Endodermal cell (in vitro differentiated cells): ENCODE measurements around the gene COL5A1. TPM values are rescaled to one million over a fixed set of nuclear protein-coding genes. Genes with fewer than 3 reads are reported as not detected.
"Not testable (repeated sequence)": the region's sequence is repeated elsewhere in the genome, so short reads cannot be mapped to it uniquely, and the experiment has no call there.

Source experiments
- DNase-seq: peaks from one replicate; pipeline ENCODE4 v3.0.0-alpha.2; 2017
- H3K27ac ChIP-seq: 2 replicates; pipeline ENCODE4 v1.5.1; 2013; ENCODE audit warnings: mild to moderate bottlenecking, low read depth, low read length, moderate library complexity
- H3K27me3 ChIP-seq: 2 replicates; pipeline ENCODE4 v1.6.1; 2013; ENCODE audit warnings: mild to moderate bottlenecking, low read length, moderate library complexity; ENCODE audit not compliant: insufficient read depth, control insufficient read depth, poor library complexity, severe bottlenecking
- H3K36me3 ChIP-seq: 2 replicates; pipeline ENCODE4 v1.7.0; 2013; ENCODE audit warnings: mild to moderate bottlenecking, low read length, moderate library complexity; ENCODE audit not compliant: control insufficient read depth, insufficient read depth
- H3K4me1 ChIP-seq: one replicate; pipeline ENCODE4 v1.7.0; 2013; ENCODE audit warnings: low read length; ENCODE audit not compliant: control insufficient read depth, insufficient read depth
- H3K4me3 ChIP-seq: 2 replicates; pipeline ENCODE4 v1.5.1; 2013; ENCODE audit warnings: mild to moderate bottlenecking, low read length, moderate library complexity
- H3K9ac ChIP-seq: 2 replicates; pipeline ENCODE4 v1.6.1; 2013; ENCODE audit warnings: mild to moderate bottlenecking, low read length, moderate library complexity; ENCODE audit not compliant: poor library complexity, severe bottlenecking; ENCODE audit errors: extremely low read depth
- H3K9me3 ChIP-seq: 2 replicates; pipeline ENCODE4 v1.6.1; 2013; ENCODE audit warnings: mild to moderate bottlenecking, low read length, moderate library complexity; ENCODE audit not compliant: control insufficient read depth
- H3K27ac Mint-ChIP-seq: 2 replicates; pipeline ENCODE4 v1.8.0; 2020; ENCODE audit warnings: mixed read lengths
- H3K27me3 Mint-ChIP-seq: 2 replicates; pipeline ENCODE4 v1.8.0; 2021; ENCODE audit warnings: mild to moderate bottlenecking, mixed read lengths; ENCODE audit not compliant: insufficient read depth
- H3K36me3 Mint-ChIP-seq: 2 replicates; pipeline ENCODE4 v1.8.0; 2020; ENCODE audit warnings: low read depth, mixed read lengths
- H3K4me1 Mint-ChIP-seq: 2 replicates; pipeline ENCODE4 v1.8.0; 2020; ENCODE audit warnings: mixed read lengths
- H3K4me3 Mint-ChIP-seq: 2 replicates; pipeline ENCODE4 v1.8.0; 2020; ENCODE audit warnings: mild to moderate bottlenecking, moderate library complexity, mixed read lengths
- H3K9me3 Mint-ChIP-seq: 2 replicates; pipeline ENCODE4 v1.8.0; 2020; ENCODE audit warnings: mild to moderate bottlenecking, mixed read lengths
- whole genome bisulfite sequencing, 2 experiments: methylation state at CpG; one replicate each; pipeline versions ENCODE4 v1.1.5 to v1.1.7; 2013; ENCODE audit warnings: missing lambda C conversion rate in 2 of 2, mixed read lengths in 1 of 2; ENCODE audit not compliant: insufficient coverage in 1 of 2, insufficient read length in 1 of 2; 5-methylcytosine and 5-hydroxymethylcytosine counted together
- total RNA-seq, 2 donors: library from RNA; stranded (reverse); fragmentation: NEBNext Ultra II Directional in 1 of 2; extraction: Animal tissue kit (Norgen Biotek cat#: 25700) in 1 of 2; gene quantifications; 2 replicates in 1 of 2; 3 replicates in 1 of 2; pipeline ENCODE4 v1.2.1, GENCODE V29; 2021
- TF ChIP-seq, protein P1 (sequence below): fragments of 200-600 bp; sonication (generic); conservative IDR thresholded peaks from 2 replicates; pipeline ENCODE4 v1.5.0; 2021; ENCODE audit warnings: antibody characterized with exemption, mild to moderate bottlenecking

The COL5A1 gene
- total RNA-seq, 2 donors from 2014 or later = 65.3 to 76.6 TPM

DNA sequence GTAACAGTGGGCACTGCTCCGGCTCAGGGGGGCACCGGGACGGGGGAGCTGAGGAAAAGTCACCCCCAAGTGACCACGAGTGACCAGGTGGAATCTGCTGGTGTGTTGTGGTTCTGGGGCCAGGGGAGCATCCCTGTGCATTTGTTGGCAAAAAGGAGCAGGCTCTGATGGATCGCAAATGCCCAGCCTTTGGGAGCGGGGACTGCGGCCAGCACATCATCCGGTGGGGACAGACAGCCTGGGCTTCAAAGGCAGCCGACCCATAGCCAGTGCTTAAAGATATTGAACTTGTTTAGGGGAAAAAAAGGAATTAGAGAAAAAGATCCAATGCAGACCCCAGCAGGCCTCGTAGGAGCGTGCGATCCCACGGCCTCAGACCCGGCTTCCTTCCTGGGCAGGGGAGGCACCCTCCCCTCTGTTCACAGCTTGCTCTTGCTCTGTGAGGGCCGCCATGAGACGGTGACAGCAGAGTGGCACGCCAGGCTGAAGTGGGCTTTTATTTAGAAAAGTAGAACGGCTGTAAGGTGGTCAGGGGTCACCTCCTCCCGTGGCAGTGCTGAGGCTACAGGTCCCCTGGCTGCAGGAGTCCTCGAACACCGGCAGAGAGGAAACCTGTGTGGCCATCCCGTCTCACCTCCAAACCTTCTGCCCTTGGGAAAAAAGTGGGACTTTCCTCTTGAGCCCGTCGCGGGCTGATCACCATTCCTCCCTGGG, 41.2 kb downstream of the COL5A1 start:
- 90 to 94% methylated on average over 17 to 25 of the region's 25 CpGs for WGBS, 2 experiments
- H3K9me3 ChIP-seq = no peaks in the 10 kb centered on the region
- H3K4me3 ChIP-seq = no peak overlapping the region
- TF ChIP-seq, protein P1, sequence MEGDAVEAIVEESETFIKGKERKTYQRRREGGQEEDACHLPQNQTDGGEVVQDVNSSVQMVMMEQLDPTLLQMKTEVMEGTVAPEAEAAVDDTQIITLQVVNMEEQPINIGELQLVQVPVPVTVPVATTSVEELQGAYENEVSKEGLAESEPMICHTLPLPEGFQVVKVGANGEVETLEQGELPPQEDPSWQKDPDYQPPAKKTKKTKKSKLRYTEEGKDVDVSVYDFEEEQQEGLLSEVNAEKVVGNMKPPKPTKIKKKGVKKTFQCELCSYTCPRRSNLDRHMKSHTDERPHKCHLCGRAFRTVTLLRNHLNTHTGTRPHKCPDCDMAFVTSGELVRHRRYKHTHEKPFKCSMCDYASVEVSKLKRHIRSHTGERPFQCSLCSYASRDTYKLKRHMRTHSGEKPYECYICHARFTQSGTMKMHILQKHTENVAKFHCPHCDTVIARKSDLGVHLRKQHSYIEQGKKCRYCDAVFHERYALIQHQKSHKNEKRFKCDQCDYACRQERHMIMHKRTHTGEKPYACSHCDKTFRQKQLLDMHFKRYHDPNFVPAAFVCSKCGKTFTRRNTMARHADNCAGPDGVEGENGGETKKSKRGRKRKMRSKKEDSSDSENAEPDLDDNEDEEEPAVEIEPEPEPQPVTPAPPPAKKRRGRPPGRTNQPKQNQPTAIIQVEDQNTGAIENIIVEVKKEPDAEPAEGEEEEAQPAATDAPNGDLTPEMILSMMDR = no peak
- no peak for DNase-seq
- no peaks in the 10 kb centered on the region for H3K36me3 ChIP-seq
- H3K9me3 Mint-ChIP-seq = no peaks in the 10 kb centered on the region
- no peaks in the 10 kb centered on the region for H3K4me1 ChIP-seq
- H3K36me3 Mint-ChIP-seq = no peaks in the 10 kb centered on the region
- no peaks in the 10 kb centered on the region for H3K27me3 ChIP-seq
- no peak overlapping the region for H3K4me3 Mint-ChIP-seq
- H3K9ac ChIP-seq = no peak overlapping the region
- no peak overlapping the region for H3K27ac Mint-ChIP-seq
- peaks cover 3% of the 10 kb centered on the region for H3K4me1 Mint-ChIP-seq
- H3K27me3 Mint-ChIP-seq = no peaks in the 10 kb centered on the region
- H3K27ac ChIP-seq = no peak overlapping the region

DNA sequence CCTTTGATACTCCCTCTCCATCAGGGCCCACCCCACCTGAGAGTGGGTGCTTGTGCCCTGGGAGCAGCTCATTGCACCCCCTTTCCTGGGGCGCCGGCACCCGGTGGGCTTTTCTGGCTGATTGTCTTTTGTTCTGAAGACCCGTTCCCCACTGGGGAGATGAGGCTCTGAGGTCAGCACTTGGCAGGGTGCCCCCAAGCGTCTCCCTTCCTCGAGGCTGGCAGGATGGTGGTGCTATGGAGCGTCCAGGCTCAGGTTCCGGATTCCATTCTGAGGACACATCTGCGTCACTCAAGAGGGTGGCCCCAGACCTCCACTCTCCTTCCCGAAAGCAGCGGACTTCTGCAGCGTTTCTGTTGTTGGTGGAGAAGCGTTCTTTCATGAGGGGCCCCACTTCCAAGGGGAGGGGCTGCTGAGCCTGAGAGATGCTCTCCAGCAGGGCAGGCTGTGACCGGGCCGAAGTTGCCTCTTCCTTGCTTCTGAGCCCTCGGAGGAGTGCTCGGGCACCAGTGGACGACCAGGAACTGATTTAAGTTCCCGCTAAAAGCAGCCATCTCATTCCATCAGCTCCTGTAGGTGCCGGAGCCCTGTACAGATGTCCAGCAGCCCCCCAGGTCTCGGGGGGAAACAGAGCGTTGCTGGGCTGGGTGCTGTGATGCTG, 42.2 kb downstream of the COL5A1 start:
- Mint-ChIP-seq H3K27ac (no peak overlapping the region), H3K36me3 (no peaks in the 10 kb centered on the region)

DNA sequence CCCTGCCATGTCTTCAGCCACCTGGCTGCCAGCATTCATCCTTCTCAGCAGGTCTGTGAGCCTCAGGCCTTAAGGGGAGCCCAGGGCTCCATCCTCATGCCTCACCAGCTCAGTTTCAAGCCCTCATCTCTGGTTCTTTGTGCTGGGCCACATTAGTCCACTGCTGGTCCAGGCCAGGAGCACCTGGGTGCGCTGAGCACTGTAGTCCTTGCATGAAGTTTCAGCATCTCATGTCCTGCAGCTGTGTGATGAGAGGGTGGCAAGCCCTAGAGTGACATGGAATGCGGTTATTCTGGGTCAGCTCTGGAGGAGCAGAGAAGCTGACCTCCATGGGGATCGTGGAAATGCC, 42.7 kb downstream of the COL5A1 start:
- H3K4me3 Mint-ChIP-seq = no peak overlapping the region
- DNase-seq = no peak
- no peak overlapping the region for H3K9ac ChIP-seq
- H3K4me1 Mint-ChIP-seq = no peaks in the 10 kb centered on the region
- no peak overlapping the region for H3K27ac Mint-ChIP-seq
- no peaks in the 10 kb centered on the region for H3K27me3 Mint-ChIP-seq
- no peaks in the 10 kb centered on the region for H3K36me3 Mint-ChIP-seq
- H3K27ac ChIP-seq = no peak overlapping the region
- no peak overlapping the region for H3K4me3 ChIP-seq
- H3K9me3 Mint-ChIP-seq = no peaks in the 10 kb centered on the region
- H3K9me3 ChIP-seq = no peaks in the 10 kb centered on the region
- WGBS, 2 experiments = 87 to 100% methylated on average over 1 to 3 of the region's 3 CpGs
- no peaks in the 10 kb centered on the region for H3K4me1 ChIP-seq
- no peaks in the 10 kb centered on the region for H3K27me3 ChIP-seq
- TF ChIP-seq, protein P1 = no peak
- no peaks in the 10 kb centered on the region for H3K36me3 ChIP-seq

More for the DNA sequence above, 42.2 kb downstream of the COL5A1 start:
- H3K27me3 ChIP-seq = no peaks in the 10 kb centered on the region
- no peaks in the 10 kb centered on the region for H3K4me1 ChIP-seq
- no peaks in the 10 kb centered on the region for H3K27me3 Mint-ChIP-seq
- no peak for DNase-seq
- no peak overlapping the region for H3K4me3 Mint-ChIP-seq
- H3K4me3 ChIP-seq = no peak overlapping the region
- 95 to 96% methylated on average over 13 to 22 of the region's 22 CpGs for WGBS, 2 experiments
- H3K9me3 Mint-ChIP-seq = no peaks in the 10 kb centered on the region
- H3K27ac ChIP-seq = no peak overlapping the region
- H3K36me3 ChIP-seq = no peaks in the 10 kb centered on the region
- H3K9me3 ChIP-seq = no peaks in the 10 kb centered on the region
- peaks cover 2% of the 10 kb centered on the region for H3K4me1 Mint-ChIP-seq
- H3K9ac ChIP-seq = no peak overlapping the region
- TF ChIP-seq, protein P1 = no peak

DNA sequence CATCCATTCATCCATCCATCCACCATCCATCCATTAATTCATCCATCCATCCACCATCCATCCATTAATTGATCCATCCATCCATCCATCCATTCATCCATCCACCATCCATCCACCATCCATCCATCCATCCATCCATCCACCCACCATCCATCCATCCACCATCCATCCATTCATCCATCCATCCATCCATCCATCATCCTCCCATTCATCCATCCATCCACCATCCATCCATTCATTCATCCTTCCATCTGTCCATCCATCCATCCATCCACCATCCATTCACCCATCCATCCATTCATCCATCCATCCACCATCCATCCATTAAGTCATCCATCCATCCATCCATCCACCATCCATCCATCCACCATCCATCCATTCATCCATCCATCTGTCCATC, 43.3 kb downstream of the COL5A1 start:
- H3K36me3 Mint-ChIP-seq, H3K27ac ChIP-seq: not testable (repeated sequence)

More for the DNA sequence above, 43.3 kb downstream of the COL5A1 start:
- not testable (repeated sequence) for H3K4me1 ChIP-seq, H3K27me3 Mint-ChIP-seq, H3K9me3 ChIP-seq, H3K9me3 Mint-ChIP-seq, H3K27ac Mint-ChIP-seq, DNase-seq, H3K36me3 ChIP-seq, H3K27me3 ChIP-seq, H3K9ac ChIP-seq, H3K4me3 Mint-ChIP-seq, H3K4me1 Mint-ChIP-seq, H3K4me3 ChIP-seq
